Thoracic aorta (tissue), 2 donors: ENCODE measurements around the gene PLCD1. TPM values are rescaled to one million over a fixed set of nuclear protein-coding genes. Genes with fewer than 3 reads are reported as not detected.
"Not testable (repeated sequence)": the region's sequence is repeated elsewhere in the genome, so short reads cannot be mapped to it uniquely, and the experiment has no call there.

Experiments used
- ATAC-seq: fragments of 150-250 bp; one replicate; pipeline ENCODE4 v1.8.0; 2017; ENCODE audit warnings: low read depth; ENCODE audit not compliant: insufficient number of reproducible peaks, low FRiP score
- DNase-seq: peaks from one replicate; pipeline ENCODE4 v3.0.0-alpha.2; 2020; ENCODE audit warnings: low spot score
- H3K27ac ChIP-seq, 2 donors: fragments of 200-600 bp; sonication (generic); 1 replicate in 1 of 2; 2 replicates in 1 of 2; pipeline ENCODE4 v1.5.1; 2016; ENCODE audit warnings: mild to moderate bottlenecking in 2 of 2, moderate library complexity in 2 of 2
- H3K27me3 ChIP-seq: fragments of 200-600 bp; sonication (generic); replicated peaks from 2 replicates; pipeline ENCODE4 v1.6.0; 2016; ENCODE audit warnings: mild to moderate bottlenecking; ENCODE audit not compliant: insufficient read depth
- H3K36me3 ChIP-seq: fragments of 200-600 bp; sonication (generic); one replicate; pipeline ENCODE4 v1.5.1; 2016
- H3K4me1 ChIP-seq, 2 donors: fragments of 200-600 bp; sonication (generic); 1 replicate in 1 of 2; 2 replicates in 1 of 2; pipeline versions ENCODE4 v1.5.1 to v1.6.0; 2016; ENCODE audit warnings: low read depth in 2 of 2, mild to moderate bottlenecking in 1 of 2; ENCODE audit not compliant: control insufficient read depth in 1 of 2
- H3K4me3 ChIP-seq: fragments of 200-600 bp; sonication (generic); 2 replicates; pipeline ENCODE4 v1.5.1; 2016; ENCODE audit warnings: mild to moderate bottlenecking
- H3K9me3 ChIP-seq: fragments of 200-600 bp; sonication (generic); 2 replicates; pipeline ENCODE4 v1.5.1; 2016
- CTCF ChIP-seq: fragments of 200-600 bp; sonication (generic); IDR thresholded peaks from one replicate; pipeline ENCODE4 v1.5.1; 2019; ENCODE audit warnings: antibody characterized with exemption
- total RNA-seq, 2 donors: library from RNA; depleted of rRNA; stranded (reverse); fragments of >200 nt; gene quantifications; one replicate each; pipeline versions ENCODE4 v1.1.0 to v1.2.3, GENCODE V29; 2016

Gene PLCD1
- total RNA-seq, 2 donors from 2014 or later: 34.8 to 93.3 TPM

GRCh38 chr3:38036286-38036685, 6.8 kb upstream of the PLCD1 start:
- ATAC-seq: no peak
- no peaks in the 10 kb centered on the region for H3K36me3 ChIP-seq
- H3K4me1 ChIP-seq: peaks cover 1 to 23% of the 10 kb centered on the region in 2 donors
- DNase-seq: no peak
- H3K27ac ChIP-seq: no peak overlapping the region
- H3K27me3 ChIP-seq: no peaks in the 10 kb centered on the region
- no peaks in the 10 kb centered on the region for H3K9me3 ChIP-seq
- no peak overlapping the region for H3K4me3 ChIP-seq
- no peak for TF ChIP-seq CTCF

DNA sequence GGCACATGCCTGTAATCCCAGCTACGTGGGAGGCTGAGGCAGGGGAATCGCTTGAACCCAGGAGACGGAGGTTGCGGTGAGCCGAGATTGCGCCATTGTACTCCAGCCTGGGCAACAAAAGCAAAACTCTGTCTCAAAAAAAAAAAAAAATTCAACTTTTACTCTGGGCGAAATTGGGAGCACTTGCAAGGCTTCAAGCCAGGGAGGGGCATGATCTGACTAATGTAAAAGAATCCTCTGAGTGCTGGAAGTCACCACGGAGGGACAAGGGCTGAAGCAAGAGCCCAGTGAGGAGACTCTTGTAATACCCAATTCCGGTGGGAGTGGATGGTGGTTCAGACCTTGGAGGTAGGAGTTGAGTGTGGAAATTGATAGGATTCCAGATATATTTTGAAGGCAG, 4.9 kb upstream of the PLCD1 start:
- not testable (repeated sequence) for DNase-seq, H3K27me3 ChIP-seq, H3K9me3 ChIP-seq, H3K27ac ChIP-seq, ATAC-seq, H3K36me3 ChIP-seq, H3K4me3 ChIP-seq
- peaks cover 15 to 28% of the 10 kb centered on the region in 2 donors for H3K4me1 ChIP-seq

DNA sequence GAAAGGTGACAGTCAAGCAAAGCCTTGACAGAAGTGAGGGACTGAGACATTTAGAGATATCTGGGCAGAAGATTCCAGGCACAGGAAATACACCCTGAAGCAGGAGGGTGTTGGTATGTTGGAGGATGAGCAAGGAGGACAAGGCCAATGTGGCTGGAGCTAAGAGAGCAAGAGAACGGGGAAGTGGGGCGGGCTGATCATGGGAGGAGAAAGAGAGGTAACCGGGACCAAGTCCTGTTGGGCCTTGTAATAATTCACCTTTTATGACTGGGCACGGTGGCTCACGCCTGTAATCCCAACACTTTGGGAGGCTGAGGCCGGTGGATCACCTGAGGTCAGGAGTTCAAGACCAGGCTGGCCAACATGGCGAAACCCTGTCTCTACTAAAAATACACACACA, 4.1 kb upstream of the PLCD1 start:
- H3K27me3 ChIP-seq, H3K36me3 ChIP-seq, H3K27ac ChIP-seq, DNase-seq, H3K9me3 ChIP-seq, H3K4me3 ChIP-seq, ATAC-seq: not testable (repeated sequence)
- H3K4me1 ChIP-seq: peaks cover 15 to 24% of the 10 kb centered on the region in 2 donors

- Histone ChIP-seq H3K36me3 (no peaks in the 10 kb centered on the region), H3K9me3 (no peaks in the 10 kb centered on the region), H3K4me1 (peaks cover 15 to 36% of the 10 kb centered on the region in 2 donors), H3K27me3 (no peaks in the 10 kb centered on the region), H3K4me3 (no peak overlapping the region), H3K27ac (peak overlapping the region in 1 of 2 donors; percentile 93)
- no peak for TF ChIP-seq CTCF
- ATAC-seq: no peak
- DNase-seq: no peak
These were observed 3.0 kb upstream of the PLCD1 start for GRCh38 chr3:38032328-38032865.

GRCh38 chr3:38031022-38031994, 1.9 kb upstream of the PLCD1 start:
- Histone ChIP-seq H3K4me1 (peaks cover 15 to 47% of the 10 kb centered on the region in 2 donors), H3K36me3 (no peaks in the 10 kb centered on the region), H3K4me3 (peak overlapping the region; percentile 10), H3K27me3 (no peaks in the 10 kb centered on the region), H3K9me3 (no peaks in the 10 kb centered on the region), H3K27ac (peak overlapping the region; percentile 93 to 99)
- DNase-seq (peak; percentile 70), ATAC-seq (peak; percentile 69)
- no peak for TF ChIP-seq CTCF
